Daoy (cell line): ENCODE measurements around the gene MAP3K10. TPM values are rescaled to one million over a fixed set of nuclear protein-coding genes. Genes with fewer than 3 reads are reported as not detected.
"Not testable (repeated sequence)": the region's sequence is repeated elsewhere in the genome, so short reads cannot be mapped to it uniquely, and the experiment has no call there.

Experiments
- DNase-seq: peaks from one replicate; pipeline ENCODE4 v3.0.0-alpha.2; 2015; ENCODE audit warnings: low read depth
- total RNA-seq: library from RNA; depleted of rRNA; stranded (reverse); fragments of >200 nt; shearing (Covaris generic); gene quantifications from 2 replicates; pipeline ENCODE4 v1.2.3, GENCODE V29; 2014

MAP3K10 gene
- total RNA-seq, 1 experiment from 2014 or later = 10.9 TPM

DNA sequence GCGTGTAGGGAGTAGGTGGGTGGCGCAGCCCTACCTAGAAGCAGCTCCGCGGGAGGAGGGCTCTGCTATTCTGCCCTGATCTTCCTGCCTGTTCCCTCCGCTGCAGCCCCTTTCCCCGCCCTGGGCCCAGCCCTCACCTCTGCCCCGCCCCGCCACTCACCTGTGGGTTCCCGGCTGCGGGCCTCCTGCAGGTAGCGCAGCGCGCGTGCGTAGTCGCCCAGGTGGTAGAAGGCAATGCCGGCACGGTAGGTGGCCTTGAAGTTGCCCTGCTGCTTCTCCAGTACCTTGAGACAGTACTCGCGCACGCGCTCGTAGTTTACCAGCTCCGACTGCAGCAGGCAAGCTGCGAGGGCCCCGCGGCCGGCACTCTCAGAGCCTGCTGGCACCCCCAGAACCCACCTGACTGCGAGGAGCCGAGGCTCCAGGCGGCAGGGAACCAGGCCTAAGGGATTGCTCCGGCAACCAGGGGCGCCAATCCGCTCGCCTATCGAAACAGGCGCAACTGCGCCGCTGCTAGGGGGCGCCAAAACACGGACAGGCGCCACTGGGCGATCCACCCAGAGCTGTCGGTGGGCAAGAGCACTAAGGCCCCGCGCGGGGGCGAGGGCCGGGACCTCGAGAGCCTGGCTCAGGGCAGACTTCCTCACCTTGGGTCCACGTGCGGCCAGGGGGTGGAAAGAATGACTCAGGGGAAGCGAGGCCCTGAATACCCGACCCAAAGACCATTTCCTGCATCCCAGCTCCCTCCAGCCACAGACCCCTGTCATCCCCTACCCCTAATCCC, 26.0 kb downstream of the MAP3K10 start:
- peak; percentile 48 for DNase-seq

DNA sequence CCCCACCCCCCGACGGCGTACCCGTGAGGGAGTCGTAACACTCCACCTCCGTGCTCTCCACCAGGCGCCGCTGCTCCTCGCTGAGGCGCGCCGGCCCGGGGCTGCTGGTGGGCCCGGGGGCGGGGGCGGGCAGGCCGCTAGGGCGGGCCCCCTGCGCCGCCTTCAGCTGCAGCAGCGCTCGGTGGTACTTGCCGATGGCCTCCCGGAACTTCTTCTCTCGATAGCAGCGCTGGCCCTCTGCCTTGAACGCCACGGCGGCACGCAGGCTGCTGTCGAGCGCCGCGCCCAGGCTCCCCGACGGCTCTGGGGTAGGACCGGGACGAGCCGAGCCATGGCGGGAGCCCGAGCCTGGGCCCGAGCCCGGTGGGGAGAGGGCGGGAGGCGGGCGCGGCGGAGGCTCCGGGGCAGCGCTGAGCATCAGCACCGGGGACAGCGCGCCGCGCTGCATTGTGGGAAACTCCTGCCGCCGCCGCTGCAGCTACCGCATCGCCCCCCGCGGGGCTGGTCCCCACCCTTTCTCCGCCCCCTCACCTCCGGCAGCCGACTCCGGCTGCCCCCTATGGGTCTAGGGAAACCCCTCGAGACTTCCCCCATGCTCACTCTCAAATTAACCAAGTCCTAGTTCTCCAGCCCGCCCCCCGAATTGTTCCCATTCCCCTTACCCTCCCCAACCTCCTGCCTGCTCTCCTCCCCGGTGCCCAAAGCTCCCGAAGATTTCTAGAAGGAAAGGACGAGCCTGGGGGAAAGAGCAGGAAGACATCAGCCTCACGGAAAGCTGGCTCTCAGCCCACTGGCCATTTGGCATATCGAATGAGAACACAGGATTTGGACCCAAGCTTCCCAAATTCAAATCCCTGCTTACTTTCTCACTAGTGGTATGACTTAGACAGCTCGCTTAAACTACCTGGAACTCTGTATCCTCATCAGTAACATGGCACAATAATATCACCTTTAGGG, 27.0 kb downstream of the MAP3K10 start, which contains the start of gene TTC9B:
Gene TTC9B (minus strand): TSS at position 451 of the 957 bp plus-strand sequence. CDS start 3 bp downstream, at position 448.
- peak; percentile 66 for DNase-seq

DNA sequence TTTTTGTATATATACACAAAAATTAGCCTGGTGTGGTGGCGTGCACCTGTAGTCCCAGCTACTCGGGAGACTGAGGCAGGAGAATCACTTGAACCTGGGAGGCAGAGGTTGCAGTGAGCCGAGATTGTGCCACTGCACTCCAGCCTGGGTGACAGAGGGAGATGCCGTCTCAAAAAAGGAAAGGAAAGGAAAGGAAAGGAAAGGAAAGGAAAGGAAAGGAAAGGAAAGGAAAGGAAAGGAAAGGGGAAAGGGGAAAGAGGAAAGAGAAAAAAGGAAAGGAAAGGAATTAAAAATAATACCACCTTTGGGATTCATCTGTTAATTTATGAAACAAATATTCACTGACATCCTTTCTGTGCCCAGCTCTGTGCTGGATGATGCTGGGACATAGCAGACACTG, 27.8 kb downstream of the MAP3K10 start:
- DNase-seq = not testable (repeated sequence)

DNA sequence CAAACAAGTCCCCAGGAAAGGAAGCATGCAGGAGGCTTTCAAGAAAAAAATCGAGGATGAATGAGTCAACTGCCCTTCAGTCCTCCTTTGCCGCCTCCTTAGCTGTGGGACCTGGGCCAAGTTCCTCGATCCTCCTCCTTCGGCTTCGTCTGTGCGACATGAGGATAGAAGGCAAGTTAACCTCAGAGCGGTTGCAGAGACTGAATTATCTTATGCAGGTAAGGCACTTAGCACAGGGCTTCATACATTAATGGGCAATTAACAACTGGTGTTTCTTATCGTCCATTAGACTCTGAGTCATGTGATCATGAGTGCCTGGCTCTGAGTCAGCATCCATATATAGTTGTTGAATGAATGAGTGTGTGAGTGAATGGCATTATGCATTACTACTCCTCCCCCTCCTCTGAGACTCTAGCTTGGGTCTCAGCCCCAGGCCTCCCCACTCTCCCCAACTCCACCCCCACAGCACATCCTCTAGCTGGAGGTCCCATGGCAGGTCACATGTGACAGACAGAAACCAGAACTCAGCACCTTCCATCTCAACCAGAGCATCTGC, 28.6 kb downstream of the MAP3K10 start:
- peak; percentile 88 for DNase-seq

DNA sequence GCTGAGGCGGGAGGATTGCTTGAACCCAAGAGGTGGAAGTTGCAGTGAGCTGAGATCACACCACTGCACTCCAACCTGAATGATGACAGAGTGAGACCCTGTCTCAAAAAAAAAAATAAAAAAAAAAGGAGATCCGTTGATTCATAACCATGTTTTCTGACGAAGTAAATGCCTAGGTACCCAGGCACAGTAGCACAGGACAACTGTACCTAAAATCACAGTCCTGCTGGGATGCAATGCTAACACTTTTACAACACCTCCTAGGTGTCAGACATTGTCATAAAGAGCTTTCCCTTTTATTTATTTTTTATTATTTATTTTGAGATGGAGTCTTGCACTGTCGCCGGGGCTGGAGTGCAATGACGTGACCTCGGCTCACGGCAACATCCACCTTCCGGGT, 29.4 kb downstream of the MAP3K10 start:
- DNase-seq = no peak

DNA sequence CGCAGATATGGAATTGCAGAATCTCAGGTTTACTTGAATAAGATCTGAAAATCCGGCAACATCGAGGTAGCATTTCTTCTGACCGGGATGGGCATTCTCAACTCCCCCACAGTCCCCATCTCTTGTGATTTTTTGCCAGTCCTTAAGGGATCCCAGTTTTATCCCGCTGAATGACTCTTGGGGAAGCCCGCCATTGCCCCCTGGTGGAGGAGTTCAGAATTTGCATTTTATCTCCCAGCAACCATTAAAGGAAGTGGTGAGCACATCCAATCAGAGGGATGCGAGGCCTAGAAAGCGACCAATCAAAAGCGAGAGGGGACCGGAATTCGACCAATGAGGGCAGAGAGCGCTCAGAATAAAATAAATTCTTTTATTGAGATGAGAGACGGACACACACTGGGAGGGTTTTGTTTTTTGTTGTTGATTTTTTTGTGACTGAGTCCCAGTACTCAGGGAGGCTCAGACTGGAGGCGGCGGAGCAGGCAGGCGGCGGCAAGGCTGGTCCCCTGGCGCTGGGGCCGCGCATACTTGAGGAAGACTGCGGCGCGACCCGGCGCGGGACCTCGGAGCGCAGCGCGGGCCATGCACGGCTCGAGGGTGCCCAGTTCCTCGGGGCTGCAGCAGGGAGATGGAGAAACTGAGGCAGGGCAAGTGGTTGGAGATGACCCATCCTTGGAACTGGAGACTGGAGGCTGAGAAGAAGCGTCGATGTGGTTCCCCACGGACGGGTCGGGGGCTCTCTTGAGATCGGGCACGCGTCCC, 30.8 kb downstream of the MAP3K10 start:
- peak; percentile 82 for DNase-seq

DNA sequence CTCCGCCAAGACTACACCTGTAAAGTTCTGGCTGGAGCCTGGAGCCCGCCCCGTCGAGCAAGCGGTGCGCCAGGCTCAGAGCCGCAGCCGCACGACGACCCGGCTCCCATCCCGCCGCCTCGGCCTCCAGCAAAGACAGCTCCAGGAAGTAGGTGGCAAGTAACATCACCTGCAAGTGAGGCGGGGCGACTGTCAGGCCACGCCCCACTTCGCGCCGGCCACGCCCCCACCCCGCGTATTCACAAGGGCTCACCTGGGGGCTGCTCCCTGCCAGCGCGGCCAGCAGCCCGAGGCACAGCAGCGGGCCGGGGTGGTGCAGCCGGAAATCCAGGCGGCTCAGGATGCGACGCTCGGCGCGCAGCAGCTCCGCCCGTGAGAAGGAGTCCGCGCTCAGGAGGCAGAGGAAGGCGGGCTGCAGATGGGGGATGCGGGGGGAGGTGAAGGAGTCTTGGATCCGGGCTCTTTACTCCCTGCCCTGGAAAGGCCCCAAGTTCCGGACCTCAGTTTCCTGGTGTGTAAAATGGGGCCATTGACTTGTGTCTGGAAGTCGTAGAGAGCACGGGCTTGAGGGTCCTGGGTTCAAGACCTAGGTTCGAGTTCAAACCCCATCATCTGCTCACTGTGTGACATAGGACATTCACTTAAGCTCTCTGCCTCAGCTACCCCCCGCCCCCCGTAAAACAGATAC, 32.1 kb downstream of the MAP3K10 start:
- no peak for DNase-seq

DNA sequence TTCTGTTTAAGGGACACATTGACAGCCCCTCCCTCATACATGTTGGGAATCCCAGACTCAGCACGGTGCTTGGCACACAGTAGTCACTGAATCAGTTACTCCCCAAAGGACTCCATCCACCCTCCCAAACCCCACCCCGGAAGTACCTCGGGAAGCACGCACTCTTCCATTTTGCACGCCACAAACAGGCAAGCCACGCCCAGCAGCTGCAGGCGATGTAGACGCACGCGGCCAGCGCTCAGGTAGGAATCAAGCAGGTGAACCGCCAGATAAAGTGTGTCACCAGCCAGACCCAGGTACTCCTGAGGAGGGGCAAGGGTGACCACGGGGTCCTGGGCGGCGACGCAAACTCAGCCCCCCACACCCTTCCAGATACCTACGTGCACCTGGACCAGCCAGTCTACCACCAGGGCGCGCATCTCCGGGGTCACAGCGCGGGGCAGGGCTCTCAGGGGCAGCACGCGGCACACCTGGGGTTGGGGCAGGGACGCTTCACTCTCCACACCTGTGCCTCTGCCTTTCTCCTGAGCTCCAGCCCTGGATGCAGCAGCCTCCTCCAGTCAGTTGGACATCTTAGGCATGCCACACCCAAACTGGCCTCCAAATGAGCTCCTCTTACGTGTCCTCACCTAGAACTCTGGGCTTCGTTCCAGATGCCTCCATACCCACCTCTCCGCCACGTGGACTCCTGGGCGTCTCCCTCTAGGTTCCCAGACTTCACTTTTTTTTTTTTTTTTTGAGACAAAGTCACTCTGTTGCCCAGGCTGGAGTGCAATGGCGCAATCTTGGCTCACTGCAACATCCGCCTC, 33.3 kb downstream of the MAP3K10 start:
- DNase-seq = no peak

DNA sequence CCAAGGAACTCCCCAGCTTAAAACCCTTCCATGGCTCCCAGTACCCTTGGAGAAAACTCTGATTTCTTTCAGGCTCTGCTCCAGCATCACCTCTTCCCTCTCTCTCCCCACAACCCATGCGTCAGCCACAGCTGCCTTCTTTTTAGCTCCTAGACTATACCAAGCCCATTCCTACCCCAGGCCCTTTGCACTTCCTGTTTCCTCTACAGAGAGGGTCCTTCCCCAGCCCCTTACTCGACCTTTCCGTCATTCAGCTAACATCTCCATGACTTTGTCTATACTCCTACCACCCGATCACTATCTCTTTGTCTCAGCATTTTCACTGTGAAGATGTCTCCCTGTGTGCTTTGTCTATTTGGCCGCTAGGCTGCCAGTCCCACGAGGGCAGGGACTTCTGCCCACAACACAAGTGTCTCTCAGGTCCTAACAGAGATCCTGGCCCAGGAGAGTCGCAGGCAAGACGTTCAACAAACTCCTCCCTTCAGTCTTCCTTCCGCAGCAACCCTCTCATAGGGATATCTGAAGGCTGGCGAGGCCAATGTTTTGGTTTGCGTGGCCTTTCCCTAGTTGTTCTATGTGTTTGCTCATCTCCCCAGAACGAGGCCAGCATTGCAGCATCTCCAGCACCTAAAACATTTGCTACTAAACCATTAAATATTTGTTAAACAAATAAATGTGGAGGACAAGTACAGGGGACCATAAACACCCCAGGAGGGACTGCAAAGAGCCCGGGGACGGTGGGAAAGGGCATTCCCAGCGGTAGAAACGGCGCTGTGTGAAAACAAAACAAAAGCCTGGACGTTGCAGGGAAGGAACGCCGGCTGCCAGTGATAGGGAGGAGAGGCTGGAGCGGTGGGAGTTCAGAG, 34.4 kb downstream of the MAP3K10 start:
- no peak for DNase-seq

DNA sequence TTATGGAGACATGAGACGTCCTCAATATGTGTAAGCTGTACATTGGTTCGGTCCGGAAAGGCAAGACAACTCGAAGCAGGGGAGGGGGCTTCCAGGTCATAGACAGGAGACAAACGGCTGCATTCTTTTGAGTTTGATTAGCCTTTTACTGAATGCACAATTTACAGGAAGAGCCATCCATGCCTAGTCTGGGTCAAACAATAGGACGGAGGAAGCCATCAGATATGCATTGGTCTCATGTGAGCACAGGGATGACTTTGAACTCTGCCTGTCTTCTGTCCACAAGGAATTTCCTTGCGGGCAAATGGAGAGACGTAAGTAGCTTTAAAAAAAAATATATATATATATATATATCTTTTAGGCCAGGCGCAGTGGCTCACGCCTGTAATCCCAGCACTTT, 37.1 kb downstream of the MAP3K10 start:
- no peak for DNase-seq

DNA sequence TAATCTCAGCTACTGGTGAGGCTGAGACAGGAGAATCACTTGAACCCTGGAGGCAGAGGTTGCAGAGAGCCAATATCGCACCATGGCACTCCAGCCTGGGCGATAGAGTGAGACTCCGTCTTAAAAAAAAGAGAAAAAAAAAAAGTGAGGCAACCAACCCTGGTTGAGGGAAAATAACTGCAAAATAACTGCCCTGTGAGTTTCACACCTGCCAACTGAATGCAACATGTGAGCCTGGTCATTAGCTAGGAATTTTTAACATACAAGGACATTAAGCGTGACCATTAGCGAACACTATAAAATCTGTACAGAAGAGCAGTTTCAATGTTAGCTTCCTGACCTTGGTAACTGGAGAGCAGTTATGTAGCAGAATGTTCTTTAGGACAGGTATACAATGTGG, 37.6 kb downstream of the MAP3K10 start:
- no peak for DNase-seq

DNA sequence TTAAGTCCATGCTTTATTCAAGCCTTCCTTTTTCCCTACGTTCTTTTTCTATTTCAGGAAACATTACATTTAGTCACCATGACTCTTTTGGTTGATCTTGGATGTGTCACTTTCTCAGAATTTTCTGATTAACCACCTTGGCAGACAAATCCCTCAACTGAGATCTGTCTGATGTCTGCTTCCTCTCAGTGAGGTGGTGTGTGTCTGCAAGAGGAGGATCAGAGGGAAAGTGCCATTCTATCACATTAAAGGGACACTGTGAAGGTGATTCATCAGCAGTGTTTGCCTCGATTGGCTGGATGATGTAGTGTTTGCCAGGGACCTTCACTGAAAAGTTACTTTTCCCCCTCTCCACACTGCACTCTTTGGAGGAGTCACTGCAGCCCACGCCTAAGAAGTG, 38.3 kb downstream of the MAP3K10 start:
- DNase-seq = peak; percentile 39

DNA sequence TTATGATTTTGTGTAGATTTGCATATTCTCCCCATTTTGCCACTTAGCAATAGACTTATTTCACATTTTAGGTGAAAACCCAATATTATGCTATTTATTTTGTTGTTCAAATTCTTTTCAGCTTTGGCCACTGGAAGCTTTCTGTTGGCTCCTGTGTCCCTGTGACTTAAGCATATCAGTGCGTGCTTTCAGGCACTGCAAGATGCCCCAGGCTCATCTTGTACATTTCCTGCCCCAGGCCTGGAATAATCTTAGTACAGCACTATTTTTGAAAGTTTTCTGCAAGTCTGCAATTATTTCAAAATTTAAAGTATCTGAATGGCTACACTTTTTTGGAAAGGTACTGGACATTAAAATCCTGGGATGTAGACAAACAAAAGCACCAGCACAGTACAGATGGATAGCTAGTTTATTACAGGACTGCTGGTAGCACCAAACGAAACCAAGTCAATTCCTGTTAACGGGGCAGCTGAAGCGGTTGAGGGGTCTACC, 38.7 kb downstream of the MAP3K10 start:
- no peak for DNase-seq

DNA sequence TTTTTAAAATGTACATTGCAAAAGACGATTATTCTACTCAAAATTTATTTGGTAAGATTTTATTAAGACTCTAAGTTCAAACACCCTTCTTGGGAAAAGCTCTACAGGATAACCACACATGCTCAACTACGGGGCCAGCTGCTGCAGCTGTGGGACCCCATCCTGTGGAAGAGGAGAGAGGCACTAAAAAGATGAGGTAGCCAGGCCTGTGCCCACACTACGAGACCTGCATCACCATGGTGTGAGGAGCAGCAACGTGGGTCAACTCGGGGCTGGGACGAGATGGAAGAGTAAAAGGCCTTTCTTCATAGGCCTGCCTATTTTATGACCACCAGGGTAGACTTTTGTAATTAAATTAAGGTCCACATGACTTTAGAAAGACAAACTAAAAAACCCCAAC, 39.8 kb downstream of the MAP3K10 start:
- no peak for DNase-seq

DNA sequence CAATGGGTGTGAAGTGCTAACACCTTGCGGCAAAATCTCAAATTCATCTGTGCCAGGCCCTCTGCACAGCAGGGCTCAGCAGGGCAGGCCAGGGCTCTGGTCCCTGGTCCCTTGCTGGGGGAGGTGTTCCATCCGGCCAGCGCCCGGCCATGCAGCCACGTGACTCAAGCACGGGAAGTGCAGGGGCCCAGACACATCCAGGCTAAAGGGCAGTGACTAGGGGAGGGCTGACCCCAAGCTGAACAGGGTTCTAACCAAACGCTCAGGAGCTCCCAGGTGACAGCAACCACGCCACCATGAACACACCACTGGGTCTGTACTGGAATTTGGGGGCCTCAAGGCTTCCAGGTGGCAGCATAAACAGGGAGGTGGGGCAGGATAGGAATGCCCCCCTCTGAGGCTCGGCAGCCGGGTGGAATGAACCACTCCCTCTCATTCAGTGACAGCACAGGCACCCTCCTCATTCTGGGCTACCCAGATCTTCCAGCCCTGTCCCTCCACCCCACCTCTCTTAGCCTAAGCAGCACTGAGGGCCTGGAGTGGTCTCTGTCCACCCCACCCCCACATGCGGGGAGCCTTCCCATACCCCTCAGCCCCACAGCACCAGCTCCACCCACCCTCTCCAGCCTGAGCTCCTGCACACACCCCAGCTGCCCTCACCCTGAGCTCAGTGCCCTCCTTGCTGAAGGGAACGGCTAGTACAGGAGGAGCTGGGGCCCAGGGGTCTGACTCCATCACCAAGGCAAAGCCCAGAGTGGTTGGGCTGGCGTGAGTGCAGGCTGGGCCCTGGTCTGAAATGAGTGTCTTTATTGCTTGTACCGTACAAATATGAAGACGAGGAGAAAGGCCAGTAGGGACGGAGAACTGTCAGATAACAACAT, 40.6 kb downstream of the MAP3K10 start:
- peak; percentile 41 for DNase-seq

DNA sequence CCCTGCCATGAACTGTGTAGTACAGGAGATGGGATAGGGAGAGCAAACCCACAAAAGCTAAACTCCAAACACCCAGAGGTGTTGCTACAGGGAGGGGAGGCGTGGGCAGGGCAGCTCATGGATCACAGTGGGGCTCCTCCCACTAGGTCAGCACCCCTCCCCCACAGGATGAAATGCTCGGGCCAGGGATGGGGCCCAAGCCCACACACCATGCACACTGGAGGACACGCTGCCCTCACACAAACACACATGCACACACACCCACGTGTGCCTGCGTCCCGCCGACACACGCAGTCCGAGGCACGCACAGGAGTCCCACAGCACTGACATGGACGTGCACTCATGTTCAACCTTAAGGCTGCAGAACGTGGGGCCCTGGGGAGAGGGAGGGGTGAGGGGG, 41.3 kb downstream of the MAP3K10 start:
- no peak for DNase-seq

DNA sequence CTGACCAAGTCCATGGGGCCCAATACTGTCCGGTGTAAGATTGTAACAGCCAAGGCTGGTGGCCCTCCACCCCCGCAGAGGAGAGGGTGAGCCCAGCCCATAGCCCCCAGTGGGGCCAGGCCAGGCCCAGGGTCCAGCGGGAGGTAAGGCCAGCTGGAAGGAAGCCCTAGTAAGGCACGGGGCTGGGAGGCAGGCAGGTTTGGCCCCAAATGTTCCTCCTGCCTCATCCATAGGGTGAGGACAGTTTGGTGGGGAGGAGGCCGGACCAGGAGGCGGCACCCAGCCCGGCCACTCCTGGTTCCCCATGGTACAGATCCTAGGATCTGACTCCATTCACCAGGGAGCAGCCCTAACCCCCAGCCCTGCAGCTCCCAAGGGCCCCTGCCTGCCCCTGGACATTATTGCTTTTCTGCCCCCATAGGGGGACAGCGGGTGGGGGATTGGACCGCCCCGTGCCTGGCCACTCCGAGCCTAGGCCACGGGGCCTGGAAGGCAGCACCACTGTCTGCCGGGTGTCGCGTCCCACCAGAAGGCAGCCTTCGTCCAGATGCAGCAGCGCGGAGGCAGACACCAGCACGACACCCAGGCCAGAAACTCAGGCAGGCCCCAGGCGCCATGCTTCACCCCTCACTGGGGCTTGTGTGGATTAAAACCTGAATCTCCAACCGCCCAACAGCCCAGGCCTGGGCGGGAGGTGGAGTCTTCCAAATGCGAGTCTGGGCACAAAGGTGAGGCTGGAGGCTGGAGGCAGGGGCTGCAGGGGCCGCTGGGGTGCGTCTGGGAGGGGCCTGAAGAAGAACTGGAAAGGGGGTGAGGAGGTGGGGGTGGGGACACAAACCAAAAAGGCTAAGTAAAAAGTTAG, 42.0 kb downstream of the MAP3K10 start:
- DNase-seq = no peak
